ENCODE measurements around the gene SLC39A10.

DNA sequence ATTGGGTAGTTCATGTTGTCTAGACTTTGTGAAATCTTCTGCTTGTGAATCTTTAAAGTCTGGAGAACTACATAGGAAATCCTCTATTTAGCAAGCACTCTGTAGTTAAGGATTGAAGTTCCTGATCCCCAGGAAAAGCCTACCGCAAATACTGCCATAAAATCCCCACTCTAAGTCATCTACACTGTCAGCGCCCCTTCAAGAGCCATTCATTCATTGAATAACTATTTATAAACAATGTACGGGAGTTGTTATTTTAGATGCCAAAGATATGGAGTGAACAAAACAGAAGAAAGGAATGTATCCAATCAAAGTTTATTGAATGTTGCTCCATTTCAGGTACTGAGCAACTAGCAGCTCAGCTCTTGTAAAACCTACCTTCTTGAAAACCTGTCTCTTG, 36.5 kb upstream of the SLC39A10 start:
- TF ChIP-seq, protein P1, sequence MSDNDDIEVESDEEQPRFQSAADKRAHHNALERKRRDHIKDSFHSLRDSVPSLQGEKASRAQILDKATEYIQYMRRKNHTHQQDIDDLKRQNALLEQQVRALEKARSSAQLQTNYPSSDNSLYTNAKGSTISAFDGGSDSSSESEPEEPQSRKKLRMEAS (CRISPR knock-in tag; IDR thresholded peaks at IDR 0.05), result no peak
- TF ChIP-seq, protein P2, sequence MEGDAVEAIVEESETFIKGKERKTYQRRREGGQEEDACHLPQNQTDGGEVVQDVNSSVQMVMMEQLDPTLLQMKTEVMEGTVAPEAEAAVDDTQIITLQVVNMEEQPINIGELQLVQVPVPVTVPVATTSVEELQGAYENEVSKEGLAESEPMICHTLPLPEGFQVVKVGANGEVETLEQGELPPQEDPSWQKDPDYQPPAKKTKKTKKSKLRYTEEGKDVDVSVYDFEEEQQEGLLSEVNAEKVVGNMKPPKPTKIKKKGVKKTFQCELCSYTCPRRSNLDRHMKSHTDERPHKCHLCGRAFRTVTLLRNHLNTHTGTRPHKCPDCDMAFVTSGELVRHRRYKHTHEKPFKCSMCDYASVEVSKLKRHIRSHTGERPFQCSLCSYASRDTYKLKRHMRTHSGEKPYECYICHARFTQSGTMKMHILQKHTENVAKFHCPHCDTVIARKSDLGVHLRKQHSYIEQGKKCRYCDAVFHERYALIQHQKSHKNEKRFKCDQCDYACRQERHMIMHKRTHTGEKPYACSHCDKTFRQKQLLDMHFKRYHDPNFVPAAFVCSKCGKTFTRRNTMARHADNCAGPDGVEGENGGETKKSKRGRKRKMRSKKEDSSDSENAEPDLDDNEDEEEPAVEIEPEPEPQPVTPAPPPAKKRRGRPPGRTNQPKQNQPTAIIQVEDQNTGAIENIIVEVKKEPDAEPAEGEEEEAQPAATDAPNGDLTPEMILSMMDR (IDR thresholded peaks at IDR 0.05), result no peak
- TF ChIP-seq CREM (CRISPR knock-in tag; IDR thresholded peaks at IDR 0.05) (no peak), NR2C2 (CRISPR knock-in tag; IDR thresholded peaks at IDR 0.05) (no peak)
